ENCODE results near the gene EYA2.

The EYA2 gene

DNA sequence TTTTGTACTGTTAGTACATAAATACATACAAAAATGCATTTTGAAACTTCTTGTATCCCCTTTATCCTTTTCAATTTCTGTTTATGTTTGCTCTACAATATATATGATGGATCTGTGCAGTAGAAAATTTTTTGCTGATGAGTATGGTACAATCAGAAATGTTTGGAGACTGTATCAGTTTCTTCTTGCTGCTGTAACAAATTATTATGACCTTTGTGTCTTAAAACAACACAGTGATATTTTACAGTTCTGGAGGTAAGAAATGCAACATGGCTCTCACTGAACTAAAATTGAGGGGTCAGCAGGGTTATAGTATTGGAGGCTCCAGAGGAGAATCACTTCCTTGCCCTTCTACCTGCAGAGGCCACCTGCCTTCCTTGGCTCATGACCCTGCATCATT lies 184.4 kb downstream of the EYA2 start:
- CTCF ChIA-PET = no interaction called here
- Histone ChIP-seq H3K27ac (ENCODE audit: insufficient read depth in 1 of 2, low read depth in 1 of 2, low read length in 2 of 2, poor library complexity in 1 of 2, severe bottlenecking in 2 of 2) (no peak overlapping the region), H3K4me3 (ENCODE audit: control insufficient read depth in 1 of 7, extremely low read depth in 1 of 7, insufficient read depth in 4 of 7, low read depth in 2 of 7, low read length in 6 of 7) (no peak overlapping the region), H3K9me3 (ENCODE audit: control extremely low read depth in 1 of 5, control insufficient read depth in 4 of 5, insufficient read depth in 2 of 5, low read depth in 1 of 5, low read length in 4 of 5) (peaks cover 1 to 7% (median 4%) of the 10 kb centered on the region in 5 experiments), H3K36me3 (ENCODE audit: control insufficient read depth in 4 of 4, insufficient read depth in 4 of 4, low read length in 3 of 4) (no peaks in the 10 kb centered on the region), H3K27me3 (replicated peaks in 2 of 5; ENCODE audit: control insufficient read depth in 4 of 5, insufficient read depth in 5 of 5, low read length in 4 of 5) (peaks cover 0 to 2% (median 0%) of the 10 kb centered on the region in 5 experiments), H3K4me1 (ENCODE audit: control extremely low read depth in 1 of 4, control insufficient read depth in 4 of 4, insufficient read depth in 4 of 4, low read length in 3 of 4) (no peaks in the 10 kb centered on the region)
- POLR2A ChIA-PET = no interaction called here
- no peak for DNase-seq

DNA sequence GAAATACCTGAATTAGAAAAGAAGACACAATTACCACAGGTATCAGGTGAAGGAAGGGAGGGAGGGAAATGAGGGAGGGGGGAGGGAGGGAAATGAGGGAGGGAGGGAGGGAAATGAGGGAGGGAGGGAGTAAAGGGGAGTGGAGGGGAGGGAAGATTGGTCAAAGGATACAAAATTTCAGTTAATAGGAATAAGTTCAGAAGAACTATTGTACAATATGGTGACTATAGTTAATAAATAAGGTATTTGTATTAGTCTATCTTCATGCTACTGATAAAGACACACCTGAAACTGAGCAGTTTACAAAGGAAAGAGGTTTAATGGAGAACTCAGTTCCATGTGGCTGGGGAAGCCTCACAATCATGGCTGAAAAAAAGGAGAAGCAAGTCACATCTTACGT lies 185.7 kb downstream of the EYA2 start:
- WGBS (ENCODE audit: insufficient coverage) = 100% methylated on average over 1 of the region's 1 CpG

DNA sequence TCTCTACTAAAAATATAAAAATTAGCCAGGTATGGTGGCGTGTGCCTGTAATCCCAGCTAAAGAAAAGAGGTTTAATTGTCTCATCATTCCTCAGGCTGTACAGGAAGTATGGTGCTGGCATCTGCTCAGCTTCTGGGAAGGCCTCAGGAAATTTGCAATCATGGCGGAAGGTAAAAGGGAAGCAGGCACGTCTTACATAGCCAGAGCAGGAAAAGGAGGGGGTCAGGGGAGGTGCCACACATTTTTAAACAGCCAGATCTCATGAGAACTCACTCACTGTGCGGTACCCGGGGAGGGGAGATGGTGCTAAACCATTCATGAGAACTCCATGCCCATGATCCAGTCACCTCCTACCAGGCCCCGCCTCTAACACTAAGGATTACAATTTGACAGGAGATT lies 191.7 kb downstream of the EYA2 start:
- ChIA-PET POLR2A (no interaction called here), CTCF (no interaction called here)

More for the DNA sequence above, 185.7 kb downstream of the EYA2 start:
- no peak for DNase-seq
- Histone ChIP-seq H3K36me3 (ENCODE audit: control insufficient read depth in 4 of 4, insufficient read depth in 4 of 4, low read length in 3 of 4) (no peaks in the 10 kb centered on the region), H3K27ac (ENCODE audit: insufficient read depth in 1 of 2, low read depth in 1 of 2, low read length in 2 of 2, poor library complexity in 1 of 2, severe bottlenecking in 2 of 2) (no peak overlapping the region), H3K9me3 (ENCODE audit: control extremely low read depth in 1 of 5, control insufficient read depth in 4 of 5, insufficient read depth in 2 of 5, low read depth in 1 of 5, low read length in 4 of 5) (peaks cover 0 to 7% (median 4%) of the 10 kb centered on the region in 5 experiments), H3K4me3 (ENCODE audit: control insufficient read depth in 1 of 7, extremely low read depth in 1 of 7, insufficient read depth in 4 of 7, low read depth in 2 of 7, low read length in 6 of 7) (no peak overlapping the region), H3K27me3 (replicated peaks in 2 of 5; ENCODE audit: control insufficient read depth in 4 of 5, insufficient read depth in 5 of 5, low read length in 4 of 5) (peaks cover 0 to 2% (median 0%) of the 10 kb centered on the region in 5 experiments), H3K4me1 (ENCODE audit: control extremely low read depth in 1 of 4, control insufficient read depth in 4 of 4, insufficient read depth in 4 of 4, low read length in 3 of 4) (no peaks in the 10 kb centered on the region)
- ChIA-PET CTCF (no interaction called here), POLR2A (no interaction called here)

DNA sequence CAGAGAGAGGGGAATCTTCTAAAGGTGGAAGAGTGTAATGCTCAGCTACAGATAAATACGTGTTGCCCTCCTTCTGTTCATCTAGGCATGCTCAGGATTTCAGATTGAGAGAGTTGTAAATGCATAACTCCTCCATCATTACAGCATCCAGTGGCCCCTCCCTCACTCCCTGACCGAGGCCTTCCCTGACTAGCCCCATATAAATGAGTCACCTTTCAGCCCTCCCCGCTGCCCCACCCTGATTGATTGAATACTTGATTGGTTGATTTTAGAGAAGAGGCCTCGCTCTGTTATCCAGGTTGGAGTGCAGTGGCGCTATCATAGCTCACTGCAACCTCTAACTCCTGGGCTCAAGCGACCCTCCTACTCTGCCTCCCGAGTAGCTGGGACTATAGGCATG lies 193.7 kb downstream of the EYA2 start:
- no peak overlapping the region for H3K27ac ChIP-seq (ENCODE audit: insufficient read depth in 1 of 2, low read depth in 1 of 2, low read length in 2 of 2, poor library complexity in 1 of 2, severe bottlenecking in 2 of 2)
- peaks cover 0 to 1% (median 0%) of the 10 kb centered on the region in 5 experiments for H3K27me3 ChIP-seq (replicated peaks in 2 of 5; ENCODE audit: control insufficient read depth in 4 of 5, insufficient read depth in 5 of 5, low read length in 4 of 5)
- H3K4me1 ChIP-seq (ENCODE audit: control extremely low read depth in 1 of 4, control insufficient read depth in 4 of 4, insufficient read depth in 4 of 4, low read length in 3 of 4) = no peaks in the 10 kb centered on the region
- CTCF ChIA-PET = interaction anchor here (1.0 kb wide), 1 partner anchor 12 kb away, joined by 3 read pairs; no protein-coding TSS in a partner anchor
- H3K4me3 ChIP-seq (ENCODE audit: control insufficient read depth in 1 of 7, extremely low read depth in 1 of 7, insufficient read depth in 4 of 7, low read depth in 2 of 7, low read length in 6 of 7) = no peak overlapping the region
- H3K9me3 ChIP-seq (ENCODE audit: control extremely low read depth in 1 of 5, control insufficient read depth in 4 of 5, insufficient read depth in 2 of 5, low read depth in 1 of 5, low read length in 4 of 5) = peaks cover 0 to under 1% (median 0%) of the 10 kb centered on the region in 5 experiments
- no peak for DNase-seq
- POLR2A ChIA-PET = no interaction called here
- no peaks in the 10 kb centered on the region for H3K36me3 ChIP-seq (ENCODE audit: control insufficient read depth in 4 of 4, insufficient read depth in 4 of 4, low read length in 3 of 4)
- WGBS (ENCODE audit: insufficient coverage) = 96% methylated on average over 4 of the region's 7 CpGs

More for the DNA sequence above, 191.7 kb downstream of the EYA2 start:
- Histone ChIP-seq H3K4me1 (ENCODE audit: control extremely low read depth in 1 of 4, control insufficient read depth in 4 of 4, insufficient read depth in 4 of 4, low read length in 3 of 4) (no peaks in the 10 kb centered on the region), H3K9me3 (ENCODE audit: control extremely low read depth in 1 of 5, control insufficient read depth in 4 of 5, insufficient read depth in 2 of 5, low read depth in 1 of 5, low read length in 4 of 5) (no peaks in the 10 kb centered on the region), H3K4me3 (ENCODE audit: control insufficient read depth in 1 of 7, extremely low read depth in 1 of 7, insufficient read depth in 4 of 7, low read depth in 2 of 7, low read length in 6 of 7) (no peak overlapping the region), H3K27ac (ENCODE audit: insufficient read depth in 1 of 2, low read depth in 1 of 2, low read length in 2 of 2, poor library complexity in 1 of 2, severe bottlenecking in 2 of 2) (no peak overlapping the region), H3K27me3 (replicated peaks in 2 of 5; ENCODE audit: control insufficient read depth in 4 of 5, insufficient read depth in 5 of 5, low read length in 4 of 5) (peaks cover 0 to 1% (median 0%) of the 10 kb centered on the region in 5 experiments), H3K36me3 (ENCODE audit: control insufficient read depth in 4 of 4, insufficient read depth in 4 of 4, low read length in 3 of 4) (no peaks in the 10 kb centered on the region)
- WGBS (ENCODE audit: insufficient coverage) = 38% methylated on average over 4 of the region's 6 CpGs
- DNase-seq = no peak

DNA sequence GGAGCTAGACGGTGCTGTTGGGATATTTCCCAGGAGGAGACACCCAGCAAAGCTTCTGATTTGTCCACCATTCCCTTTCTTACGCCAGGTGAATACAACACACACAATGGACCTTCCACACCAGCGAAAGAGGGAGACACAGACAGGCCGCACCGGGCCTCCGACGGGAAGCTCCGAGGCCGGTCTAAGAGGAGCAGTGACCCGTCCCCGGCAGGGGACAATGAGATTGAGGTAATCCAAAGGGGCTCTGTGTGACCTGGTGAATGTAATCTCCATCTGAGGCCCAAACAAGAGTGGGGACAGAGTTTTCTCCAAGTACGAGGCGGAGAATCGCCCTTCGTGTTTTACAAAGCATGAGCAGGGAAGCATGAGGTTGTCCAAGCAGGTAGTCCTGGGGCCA lies 194.5 kb downstream of the EYA2 start:
- no peaks in the 10 kb centered on the region for H3K36me3 ChIP-seq (ENCODE audit: control insufficient read depth in 4 of 4, insufficient read depth in 4 of 4, low read length in 3 of 4)
- CTCF ChIA-PET = interaction anchor here (1.0 kb wide), 1 partner anchor 11 kb away, joined by 3 read pairs; no protein-coding TSS in a partner anchor
- no peak for DNase-seq
- WGBS (ENCODE audit: insufficient coverage) = 93% methylated on average over 13 of the region's 15 CpGs
- no peak overlapping the region for H3K27ac ChIP-seq (ENCODE audit: insufficient read depth in 1 of 2, low read depth in 1 of 2, low read length in 2 of 2, poor library complexity in 1 of 2, severe bottlenecking in 2 of 2)
- peaks cover 0 to 2% (median 0%) of the 10 kb centered on the region in 5 experiments for H3K9me3 ChIP-seq (ENCODE audit: control extremely low read depth in 1 of 5, control insufficient read depth in 4 of 5, insufficient read depth in 2 of 5, low read depth in 1 of 5, low read length in 4 of 5)
- peaks cover 0 to 1% (median 0%) of the 10 kb centered on the region in 5 experiments for H3K27me3 ChIP-seq (replicated peaks in 2 of 5; ENCODE audit: control insufficient read depth in 4 of 5, insufficient read depth in 5 of 5, low read length in 4 of 5)
- POLR2A ChIA-PET = no interaction called here
- H3K4me3 ChIP-seq (ENCODE audit: control insufficient read depth in 1 of 7, extremely low read depth in 1 of 7, insufficient read depth in 4 of 7, low read depth in 2 of 7, low read length in 6 of 7) = no peak overlapping the region
- H3K4me1 ChIP-seq (ENCODE audit: control extremely low read depth in 1 of 4, control insufficient read depth in 4 of 4, insufficient read depth in 4 of 4, low read length in 3 of 4) = no peaks in the 10 kb centered on the region

DNA sequence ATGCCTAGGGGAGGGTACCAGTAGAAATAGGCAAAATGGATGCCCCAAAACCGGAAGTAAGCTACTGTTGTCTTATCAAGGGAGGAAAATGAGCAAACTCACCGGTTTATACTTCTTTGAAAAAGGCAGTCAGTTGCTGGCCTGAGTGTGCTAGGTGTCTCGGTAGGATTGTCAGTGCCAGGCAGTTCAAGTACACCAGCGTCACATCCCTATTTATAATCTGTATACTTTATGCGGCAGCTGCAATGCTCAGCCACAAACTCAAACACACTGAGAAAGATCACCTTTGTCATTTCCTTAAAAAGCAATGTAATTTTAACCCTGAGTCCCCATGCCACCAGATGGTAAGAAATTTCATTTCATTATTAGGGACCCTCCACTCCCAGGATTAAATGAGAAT lies 196.2 kb downstream of the EYA2 start:
- no peaks in the 10 kb centered on the region for H3K36me3 ChIP-seq (ENCODE audit: control insufficient read depth in 4 of 4, insufficient read depth in 4 of 4, low read length in 3 of 4)
- peaks cover 0 to 1% (median 0%) of the 10 kb centered on the region in 5 experiments for H3K27me3 ChIP-seq (replicated peaks in 2 of 5; ENCODE audit: control insufficient read depth in 4 of 5, insufficient read depth in 5 of 5, low read length in 4 of 5)
- no peaks in the 10 kb centered on the region for H3K4me1 ChIP-seq (ENCODE audit: control extremely low read depth in 1 of 4, control insufficient read depth in 4 of 4, insufficient read depth in 4 of 4, low read length in 3 of 4)
- no peak for DNase-seq
- CTCF ChIA-PET = no interaction called here
- H3K27ac ChIP-seq (ENCODE audit: insufficient read depth in 1 of 2, low read depth in 1 of 2, low read length in 2 of 2, poor library complexity in 1 of 2, severe bottlenecking in 2 of 2) = no peak overlapping the region
- WGBS (ENCODE audit: insufficient coverage) = 85% methylated on average over 4 of the region's 5 CpGs
- POLR2A ChIA-PET = no interaction called here
- peaks cover 0 to 5% (median 0%) of the 10 kb centered on the region in 5 experiments for H3K9me3 ChIP-seq (ENCODE audit: control extremely low read depth in 1 of 5, control insufficient read depth in 4 of 5, insufficient read depth in 2 of 5, low read depth in 1 of 5, low read length in 4 of 5)
- no peak overlapping the region for H3K4me3 ChIP-seq (ENCODE audit: control insufficient read depth in 1 of 7, extremely low read depth in 1 of 7, insufficient read depth in 4 of 7, low read depth in 2 of 7, low read length in 6 of 7)

DNA sequence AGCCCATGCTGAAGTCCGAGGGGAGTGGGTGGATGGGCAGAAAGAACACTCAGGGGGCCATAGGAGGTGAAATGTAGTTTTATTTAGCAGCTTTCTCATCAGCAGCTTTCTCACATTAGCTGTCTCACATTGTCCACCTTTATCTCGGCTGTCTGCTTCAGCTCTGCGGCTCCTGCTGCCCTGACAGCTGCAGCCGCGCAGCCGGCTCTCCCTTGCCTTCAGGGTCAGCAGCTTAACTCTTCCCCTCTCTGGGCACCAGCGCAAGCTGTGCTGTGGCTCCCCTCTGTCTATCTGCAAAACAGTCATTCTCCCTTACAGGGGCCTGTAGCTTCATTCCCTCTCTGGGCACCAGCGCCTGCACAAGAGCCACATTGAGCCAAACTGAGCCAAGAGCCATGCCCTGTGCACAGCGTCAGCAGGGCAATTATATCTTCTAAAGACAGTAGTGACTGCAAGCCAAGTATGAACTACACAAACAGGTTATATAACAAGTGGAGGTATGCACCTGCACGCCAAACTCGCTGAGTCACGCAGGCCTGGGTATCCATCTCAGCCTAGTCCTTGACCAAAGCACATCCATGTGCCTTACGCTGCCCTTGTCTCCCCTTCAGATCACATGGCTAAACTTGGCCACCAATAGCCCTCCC lies 198.8 kb downstream of the EYA2 start:
- 87% methylated on average over 12 of the region's 13 CpGs for WGBS (ENCODE audit: insufficient coverage)

More for the DNA sequence above, 198.8 kb downstream of the EYA2 start:
- Histone ChIP-seq H3K4me3 (ENCODE audit: control insufficient read depth in 1 of 7, extremely low read depth in 1 of 7, insufficient read depth in 4 of 7, low read depth in 2 of 7, low read length in 6 of 7) (no peak overlapping the region), H3K27ac (ENCODE audit: insufficient read depth in 1 of 2, low read depth in 1 of 2, low read length in 2 of 2, poor library complexity in 1 of 2, severe bottlenecking in 2 of 2) (no peak overlapping the region), H3K9me3 (ENCODE audit: control extremely low read depth in 1 of 5, control insufficient read depth in 4 of 5, insufficient read depth in 2 of 5, low read depth in 1 of 5, low read length in 4 of 5) (peaks cover 0 to 10% (median 2%) of the 10 kb centered on the region in 5 experiments), H3K4me1 (ENCODE audit: control extremely low read depth in 1 of 4, control insufficient read depth in 4 of 4, insufficient read depth in 4 of 4, low read length in 3 of 4) (no peaks in the 10 kb centered on the region), H3K27me3 (replicated peaks in 2 of 5; ENCODE audit: control insufficient read depth in 4 of 5, insufficient read depth in 5 of 5, low read length in 4 of 5) (peaks cover 0 to 1% (median 0%) of the 10 kb centered on the region in 5 experiments), H3K36me3 (ENCODE audit: control insufficient read depth in 4 of 4, insufficient read depth in 4 of 4, low read length in 3 of 4) (no peaks in the 10 kb centered on the region)
- CTCF ChIA-PET = no interaction called here
- POLR2A ChIA-PET = no interaction called here
- no peak for DNase-seq

Data from common myeloid progenitor, CD34-positive (primary cell).